SH-SY5Y (cell line): ENCODE measurements around the gene CCSER1.

Experiments used
- GATA2 ChIP-seq: IDR thresholded peaks from 2 replicates; pipeline ENCODE4 v1.6.1; 2011; ENCODE audit warnings: mild to moderate bottlenecking, low read depth, low read length
- GATA3 ChIP-seq: IDR thresholded peaks from 2 replicates; pipeline ENCODE4 v1.6.1; 2011; ENCODE audit warnings: low read depth, mild to moderate bottlenecking, low read length, moderate library complexity

DNA sequence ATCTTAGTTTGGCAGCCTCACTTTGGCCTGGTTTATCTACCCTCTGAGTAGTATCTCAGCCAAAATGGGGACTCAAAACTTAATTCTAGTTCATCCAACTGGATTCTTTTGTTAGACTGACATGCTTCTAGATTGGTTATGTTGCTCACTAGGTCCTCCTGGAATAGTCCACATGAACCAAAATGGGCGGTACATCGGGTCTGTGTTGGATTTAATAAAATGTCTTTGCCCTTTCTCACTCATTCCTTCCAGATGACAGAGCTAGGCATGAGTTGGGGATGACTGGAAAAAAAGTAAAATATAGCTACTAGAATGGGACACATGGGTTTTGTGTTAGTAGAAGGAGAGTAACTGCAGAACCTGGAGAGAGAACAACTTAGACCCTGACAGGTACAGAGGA, 247.9 kb downstream of the CCSER1 start:
- TF ChIP-seq GATA3 (no peak), GATA2 (no peak)
